Measurements from ENCODE around the gene CALHM4.
A peak's percentile ranks its signal among the peaks of the same experiment; 100 is the strongest.

Gene CALHM4
- long read RNA-seq: 0 reads

- no peak for DNase-seq (ENCODE audit: low read depth in 1 of 2, low spot score in 1 of 2)
- Histone ChIP-seq H3K4me3 (replicated peaks; ENCODE audit: insufficient read depth, low read length) (no peak within 1 kb of the TSS), H3K27me3 (ENCODE audit: insufficient read depth, poor library complexity, severe bottlenecking) (no peaks in the 10 kb centered on the region), H3K27ac (replicated peaks) (no peak within 1 kb of the TSS)
- TF ChIP-seq POLR2AphosphoS5 (IDR thresholded peaks at IDR 0.05; ENCODE audit: low read depth) (no peak), SPI1 (IDR thresholded peaks at IDR 0.05; ENCODE audit: borderline replicate concordance, low read depth) (no peak), CTCF (IDR thresholded peaks at IDR 0.05; ENCODE audit: insufficient read depth, low read length) (no peak), REST (IDR thresholded peaks at IDR 0.05; ENCODE audit: insufficient replicate concordance, low read depth) (no peak), GABPA (IDR thresholded peaks at IDR 0.05; ENCODE audit: low read depth) (no peak)
These were observed at the start of gene CALHM4 for GRCh38 chr6:116553451-116553850. Gene CALHM4 (plus strand): TSS chr6:116553751. CDS start chr6:116553794, 43 bp downstream.

- Histone ChIP-seq H3K4me3 (replicated peaks; ENCODE audit: insufficient read depth, low read length) (no peak overlapping the region), H3K27me3 (ENCODE audit: insufficient read depth, poor library complexity, severe bottlenecking) (no peaks in the 10 kb centered on the region), H3K27ac (replicated peaks) (no peak overlapping the region)
- no peak for TF ChIP-seq REST (IDR thresholded peaks at IDR 0.05; ENCODE audit: insufficient replicate concordance, low read depth)
- no peak for TF ChIP-seq SPI1 (IDR thresholded peaks at IDR 0.05; ENCODE audit: borderline replicate concordance, low read depth)
- no peak for TF ChIP-seq GABPA (IDR thresholded peaks at IDR 0.05; ENCODE audit: low read depth)
- no peak for TF ChIP-seq POLR2AphosphoS5 (IDR thresholded peaks at IDR 0.05; ENCODE audit: low read depth)
- no peak for TF ChIP-seq CTCF (IDR thresholded peaks at IDR 0.05; ENCODE audit: insufficient read depth, low read length)
- DNase-seq (ENCODE audit: low read depth in 1 of 2, low spot score in 1 of 2): no peak
These were observed 46.2 kb upstream of the CALHM4 start for GRCh38 chr6:116507324-116507723.

- Histone ChIP-seq H3K27me3 (ENCODE audit: insufficient read depth, poor library complexity, severe bottlenecking) (no peaks in the 10 kb centered on the region), H3K27ac (replicated peaks) (no peak overlapping the region), H3K4me3 (replicated peaks; ENCODE audit: insufficient read depth, low read length) (no peak overlapping the region)
- DNase-seq (ENCODE audit: low read depth in 1 of 2, low spot score in 1 of 2): no peak
- TF ChIP-seq SPI1 (IDR thresholded peaks at IDR 0.05; ENCODE audit: borderline replicate concordance, low read depth): peak; percentile 59; the same call in 1 of the 2 replicates
- no peak for TF ChIP-seq GABPA (IDR thresholded peaks at IDR 0.05; ENCODE audit: low read depth)
These were observed 45.0 kb upstream of the CALHM4 start for GRCh38 chr6:116508527-116508926.

GRCh38 chr6:116511424-116512110 is 42.0 kb upstream of the CALHM4 start, which contains the start of gene CALHM5:
Gene CALHM5 (plus strand): TSS chr6:116511639. CDS start chr6:116511697, 58 bp downstream.
- Histone ChIP-seq H3K27ac (replicated peaks) (no peak within 1 kb of the TSS), H3K27me3 (ENCODE audit: insufficient read depth, poor library complexity, severe bottlenecking) (no peaks in the 10 kb centered on the region), H3K4me3 (replicated peaks; ENCODE audit: insufficient read depth, low read length) (no peak within 1 kb of the TSS)
- DNase-seq (ENCODE audit: low read depth in 1 of 2, low spot score in 1 of 2): peak in 1 of 2 experiments; percentile 3
- TF ChIP-seq POLR2AphosphoS5 (IDR thresholded peaks at IDR 0.05; ENCODE audit: low read depth): no peak
- no peak for TF ChIP-seq REST (IDR thresholded peaks at IDR 0.05; ENCODE audit: insufficient replicate concordance, low read depth)
- no peak for TF ChIP-seq GABPA (IDR thresholded peaks at IDR 0.05; ENCODE audit: low read depth)
- no peak for TF ChIP-seq SPI1 (IDR thresholded peaks at IDR 0.05; ENCODE audit: borderline replicate concordance, low read depth)
- no peak for TF ChIP-seq CTCF (IDR thresholded peaks at IDR 0.05; ENCODE audit: insufficient read depth, low read length)
